DOHH2 (cell line): ENCODE results near the gene ZNF280B.

Experiments used
- H3F3A ChIP-seq: fragments of 200-600 bp; sonication (generic), shearing (Covaris generic); 2 replicates; pipeline ENCODE4 v1.6.0; 2016; ENCODE audit warnings: antibody characterized with exemption, mild to moderate bottlenecking; ENCODE audit not compliant: control insufficient read depth, insufficient read depth
- H3K27ac ChIP-seq: fragments of 200-600 bp; sonication (generic); 2 replicates; pipeline ENCODE4 v1.5.1; 2014; ENCODE audit warnings: low read depth, mild to moderate bottlenecking, low read length, moderate library complexity
- H3K27me3 ChIP-seq: fragments of 200-600 bp; sonication (generic); 2 replicates; pipeline ENCODE4 v1.6.1; 2014; ENCODE audit warnings: mild to moderate bottlenecking, low read length, mixed read lengths; ENCODE audit not compliant: control insufficient read depth
- H3K36me3 ChIP-seq: fragments of 200-600 bp; sonication (generic); 2 replicates; pipeline ENCODE4 v1.6.1; 2014; ENCODE audit warnings: mild to moderate bottlenecking, low read length, moderate library complexity, mixed read lengths; ENCODE audit not compliant: control insufficient read depth
- H3K4me1 ChIP-seq: fragments of 200-600 bp; sonication (generic); 2 replicates; pipeline ENCODE4 v1.6.1; 2014; ENCODE audit warnings: mild to moderate bottlenecking, low read length, mixed read lengths; ENCODE audit not compliant: control insufficient read depth
- H3K4me2 ChIP-seq: fragments of 200-600 bp; sonication (generic); 2 replicates; pipeline ENCODE4 v1.6.0; 2014; ENCODE audit warnings: mild to moderate bottlenecking, low read length, moderate library complexity
- H3K4me3 ChIP-seq: fragments of 200-600 bp; sonication (generic); 2 replicates; pipeline ENCODE4 v1.5.1; 2014; ENCODE audit warnings: mild to moderate bottlenecking, low read length, mixed read lengths
- H3K79me2 ChIP-seq: fragments of 200-600 bp; sonication (generic); 2 replicates; pipeline ENCODE4 v1.6.1; 2014; ENCODE audit warnings: mild to moderate bottlenecking, low read length, mixed read lengths; ENCODE audit not compliant: control insufficient read depth
- H3K9me2 ChIP-seq: fragments of 200-600 bp; sonication (generic); replicated peaks from 2 replicates; pipeline ENCODE4 v1.6.1; 2014; ENCODE audit warnings: mild to moderate bottlenecking, low read length, mixed read lengths; ENCODE audit not compliant: control insufficient read depth
- H3K9me3 ChIP-seq: fragments of 200-600 bp; sonication (generic); 2 replicates; pipeline ENCODE4 v1.6.1; 2014; ENCODE audit warnings: antibody characterized with exemption, low read length, mixed read lengths; ENCODE audit not compliant: control insufficient read depth, insufficient read depth
- H4K20me1 ChIP-seq: fragments of 200-600 bp; sonication (generic); 2 replicates; pipeline ENCODE4 v1.6.0; 2014; ENCODE audit warnings: low read depth, mild to moderate bottlenecking, antibody characterized with exemption, low read length, moderate library complexity; ENCODE audit not compliant: control insufficient read depth, insufficient read depth
- CTCF ChIP-seq: fragments of 200-600 bp; sonication (generic); IDR thresholded peaks from one replicate; pipeline ENCODE4 v1.5.1; 2014; ENCODE audit warnings: antibody characterized with exemption, mild to moderate bottlenecking, low read depth, low read length; ENCODE audit not compliant: poor library complexity, severe bottlenecking
- EZH2phosphoT487 ChIP-seq: fragments of 200-600 bp; sonication (generic); IDR thresholded peaks from 2 replicates; pipeline ENCODE4 v1.6.1; 2017; ENCODE audit warnings: borderline replicate concordance, mild to moderate bottlenecking, antibody characterized with exemption, low read length, moderate library complexity, mixed read lengths

ZNF280B gene

DNA sequence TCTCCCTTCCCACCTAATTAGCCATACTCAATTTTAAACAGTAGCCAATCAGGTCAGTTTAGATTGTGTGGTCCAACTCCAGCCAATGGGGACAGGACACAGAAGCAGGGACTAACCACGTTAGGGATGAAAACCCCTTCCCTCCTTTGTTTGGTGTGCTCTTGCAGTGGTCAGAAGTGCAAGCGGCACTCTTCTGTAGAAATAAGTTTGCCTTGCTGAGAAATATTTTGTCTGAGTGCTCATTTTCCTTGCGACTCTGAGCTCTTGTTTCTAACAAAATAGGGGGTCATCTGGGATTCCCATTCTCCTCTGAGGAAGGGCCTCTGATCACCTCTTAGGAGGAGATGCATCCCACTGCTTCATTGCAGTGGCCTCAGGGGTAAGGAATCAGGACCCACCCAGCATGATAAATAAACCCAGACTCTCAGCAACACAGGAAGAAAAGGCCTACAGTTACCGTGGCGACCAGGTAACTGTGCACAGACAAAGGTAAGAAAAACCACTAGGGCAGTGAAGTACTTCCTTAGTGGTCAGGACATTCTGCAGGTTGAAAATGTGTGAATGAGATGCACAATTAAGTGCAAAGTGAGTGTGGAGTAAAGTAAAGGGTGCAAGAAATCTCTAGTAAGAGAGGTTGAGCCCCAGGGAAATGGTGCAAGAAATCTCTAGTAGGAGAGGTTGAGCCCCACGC, 55.4 kb downstream of the ZNF280B start:
- Histone ChIP-seq H3K9me2 (no peaks in the 10 kb centered on the region), H3K27ac (no peak overlapping the region), H4K20me1 (no peaks in the 10 kb centered on the region), H3F3A (peaks cover 5% of the 10 kb centered on the region; the same call in 1 of the 2 replicates), H3K36me3 (no peaks in the 10 kb centered on the region; the same call in 1 of the 2 replicates), H3K27me3 (no peaks in the 10 kb centered on the region), H3K4me3 (no peak overlapping the region), H3K4me2 (no peak overlapping the region), H3K4me1 (peaks cover 36% of the 10 kb centered on the region), H3K79me2 (no peaks in the 10 kb centered on the region), H3K9me3 (peaks cover 32% of the 10 kb centered on the region)
- TF ChIP-seq EZH2phosphoT487 (no peak), CTCF (no peak)

- peaks cover 23% of the 10 kb centered on the region for H3K9me3 ChIP-seq
- peaks cover 36% of the 10 kb centered on the region for H3K4me1 ChIP-seq
- H3K36me3 ChIP-seq: no peaks in the 10 kb centered on the region; the same call in 1 of the 2 replicates
- no peaks in the 10 kb centered on the region for H3K9me2 ChIP-seq
- TF ChIP-seq EZH2phosphoT487: no peak
- no peak for TF ChIP-seq CTCF
- no peak overlapping the region for H3K4me3 ChIP-seq
- H3K79me2 ChIP-seq: no peaks in the 10 kb centered on the region
- H3K4me2 ChIP-seq: no peak overlapping the region
- H3K27me3 ChIP-seq: no peaks in the 10 kb centered on the region
- no peak overlapping the region for H3K27ac ChIP-seq
- H4K20me1 ChIP-seq: no peaks in the 10 kb centered on the region
- H3F3A ChIP-seq: peaks cover 5% of the 10 kb centered on the region; the same call in 1 of the 2 replicates
Measured at GRCh38 chr22:22452211-22452610, 56.3 kb downstream of the ZNF280B start.

DNA sequence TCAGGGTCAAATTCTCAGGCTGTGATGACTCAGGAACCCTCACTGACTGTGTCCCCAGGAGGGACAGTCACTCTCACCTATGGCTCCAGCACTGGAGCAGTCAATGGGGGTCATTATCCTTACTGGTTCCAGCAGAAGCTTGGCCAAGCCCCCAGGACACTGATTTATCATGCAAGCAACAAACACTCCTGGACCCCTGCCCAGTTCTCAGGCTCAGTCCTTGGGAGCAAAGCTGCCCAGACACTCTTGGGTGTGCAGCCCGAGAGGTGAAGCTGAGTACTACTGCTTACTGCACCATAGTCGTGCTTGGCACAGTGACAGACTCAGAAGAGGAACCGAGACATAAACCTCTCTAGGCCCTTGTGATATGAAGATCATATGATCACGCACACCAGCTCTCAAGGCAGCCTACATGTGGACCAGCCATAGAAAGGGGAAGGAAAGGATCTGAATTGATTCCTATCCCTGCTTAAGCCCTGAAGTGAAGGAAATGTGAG, 58.2 kb downstream of the ZNF280B start:
- no peaks in the 10 kb centered on the region for H3K27me3 ChIP-seq
- peak overlapping the region; percentile 58 for H3K4me2 ChIP-seq

More for the DNA sequence above, 58.2 kb downstream of the ZNF280B start:
- Histone ChIP-seq H3K4me1 (peaks cover 36% of the 10 kb centered on the region), H3K9me2 (no peaks in the 10 kb centered on the region), H3K4me3 (peak overlapping the region; percentile 34), H3K36me3 (no peaks in the 10 kb centered on the region; the same call in 1 of the 2 replicates), H3K9me3 (peaks cover 17% of the 10 kb centered on the region), H3F3A (peaks cover 5% of the 10 kb centered on the region; the same call in 1 of the 2 replicates), H3K27ac (peak overlapping the region; percentile 55), H4K20me1 (no peaks in the 10 kb centered on the region), H3K79me2 (no peaks in the 10 kb centered on the region)
- TF ChIP-seq CTCF (peak; percentile 21), EZH2phosphoT487 (no peak)
